Measurements from ENCODE around the gene ASCL5. TPM values are rescaled to one million over a fixed set of nuclear protein-coding genes. Genes with fewer than 3 reads are reported as not detected.
A peak's percentile ranks its signal among the peaks of the same experiment; 100 is the strongest.

ASCL5 gene
- total RNA-seq, 1 donor from 2014 or later, result not detected

GRCh38 chr1:201095581-201095980 lies 31.4 kb downstream of the ASCL5 start:
- no peak overlapping the region for H3K27ac Mint-ChIP-seq (ENCODE audit: unreplicated experiment)
- TF ChIP-seq, protein P1, sequence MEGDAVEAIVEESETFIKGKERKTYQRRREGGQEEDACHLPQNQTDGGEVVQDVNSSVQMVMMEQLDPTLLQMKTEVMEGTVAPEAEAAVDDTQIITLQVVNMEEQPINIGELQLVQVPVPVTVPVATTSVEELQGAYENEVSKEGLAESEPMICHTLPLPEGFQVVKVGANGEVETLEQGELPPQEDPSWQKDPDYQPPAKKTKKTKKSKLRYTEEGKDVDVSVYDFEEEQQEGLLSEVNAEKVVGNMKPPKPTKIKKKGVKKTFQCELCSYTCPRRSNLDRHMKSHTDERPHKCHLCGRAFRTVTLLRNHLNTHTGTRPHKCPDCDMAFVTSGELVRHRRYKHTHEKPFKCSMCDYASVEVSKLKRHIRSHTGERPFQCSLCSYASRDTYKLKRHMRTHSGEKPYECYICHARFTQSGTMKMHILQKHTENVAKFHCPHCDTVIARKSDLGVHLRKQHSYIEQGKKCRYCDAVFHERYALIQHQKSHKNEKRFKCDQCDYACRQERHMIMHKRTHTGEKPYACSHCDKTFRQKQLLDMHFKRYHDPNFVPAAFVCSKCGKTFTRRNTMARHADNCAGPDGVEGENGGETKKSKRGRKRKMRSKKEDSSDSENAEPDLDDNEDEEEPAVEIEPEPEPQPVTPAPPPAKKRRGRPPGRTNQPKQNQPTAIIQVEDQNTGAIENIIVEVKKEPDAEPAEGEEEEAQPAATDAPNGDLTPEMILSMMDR (conservative IDR thresholded peaks at IDR 0.05), result no peak
- no peak overlapping the region for H3K4me3 Mint-ChIP-seq
- H3K36me3 Mint-ChIP-seq (ENCODE audit: low read depth), result no peaks in the 10 kb centered on the region
- H3K9me3 Mint-ChIP-seq, result no peaks in the 10 kb centered on the region
- DNase-seq (ENCODE audit: low read depth, low spot score), result no peak
- H3K4me1 Mint-ChIP-seq, result peaks cover 20% of the 10 kb centered on the region
- no peaks in the 10 kb centered on the region for H3K27me3 Mint-ChIP-seq (ENCODE audit: low read depth)

GRCh38 chr1:201094832-201095231 lies 32.2 kb downstream of the ASCL5 start:
- no peaks in the 10 kb centered on the region for H3K27me3 Mint-ChIP-seq (ENCODE audit: low read depth)
- no peak for DNase-seq (ENCODE audit: low read depth, low spot score)
- H3K4me1 Mint-ChIP-seq, result peaks cover 21% of the 10 kb centered on the region

GRCh38 chr1:201093962-201094361 lies 33.0 kb downstream of the ASCL5 start:
- no peak for DNase-seq (ENCODE audit: low read depth, low spot score)
- H3K27me3 Mint-ChIP-seq (ENCODE audit: low read depth), result no peaks in the 10 kb centered on the region
- peak overlapping the region; percentile 72 for H3K27ac Mint-ChIP-seq (ENCODE audit: unreplicated experiment)
- no peak overlapping the region for H3K4me3 Mint-ChIP-seq
- H3K36me3 Mint-ChIP-seq (ENCODE audit: low read depth), result no peaks in the 10 kb centered on the region
- H3K9me3 Mint-ChIP-seq, result no peaks in the 10 kb centered on the region
- H3K4me1 Mint-ChIP-seq, result peaks cover 23% of the 10 kb centered on the region
- TF ChIP-seq, protein P1 (conservative IDR thresholded peaks at IDR 0.05), result no peak

More at GRCh38 chr1:201094832-201095231, 32.2 kb downstream of the ASCL5 start:
- no peaks in the 10 kb centered on the region for H3K9me3 Mint-ChIP-seq
- H3K4me3 Mint-ChIP-seq, result no peak overlapping the region
- no peaks in the 10 kb centered on the region for H3K36me3 Mint-ChIP-seq (ENCODE audit: low read depth)
- TF ChIP-seq, protein P1 (conservative IDR thresholded peaks at IDR 0.05), result no peak
- H3K27ac Mint-ChIP-seq (ENCODE audit: unreplicated experiment), result no peak overlapping the region

DNA sequence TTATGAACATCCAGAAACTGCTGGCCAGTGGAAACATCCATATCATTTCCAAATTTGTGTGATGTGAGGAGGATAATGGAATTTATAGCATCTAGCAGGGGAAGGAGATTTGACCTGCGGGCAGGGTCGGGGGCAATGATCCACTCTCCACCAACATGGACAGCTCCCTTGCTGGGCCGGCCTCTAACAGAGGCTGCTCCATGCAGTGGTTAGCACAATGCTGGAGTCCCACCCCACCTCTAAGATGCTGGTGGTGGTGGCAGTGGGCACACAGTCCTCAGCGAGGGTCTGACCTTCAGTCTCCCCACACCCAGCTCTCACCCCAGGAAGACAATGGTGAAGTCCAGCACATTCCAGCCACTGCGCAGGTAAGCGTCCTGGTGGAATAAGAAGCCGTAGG lies 33.4 kb downstream of the ASCL5 start:
- H3K36me3 Mint-ChIP-seq (ENCODE audit: low read depth), result no peaks in the 10 kb centered on the region
- H3K27me3 Mint-ChIP-seq (ENCODE audit: low read depth), result no peaks in the 10 kb centered on the region
- no peak overlapping the region for H3K4me3 Mint-ChIP-seq
- TF ChIP-seq, protein P1 (conservative IDR thresholded peaks at IDR 0.05), result no peak
- H3K9me3 Mint-ChIP-seq, result no peaks in the 10 kb centered on the region
- no peak overlapping the region for H3K27ac Mint-ChIP-seq (ENCODE audit: unreplicated experiment)
- DNase-seq (ENCODE audit: low read depth, low spot score), result no peak
- H3K4me1 Mint-ChIP-seq, result peaks cover 23% of the 10 kb centered on the region

DNA sequence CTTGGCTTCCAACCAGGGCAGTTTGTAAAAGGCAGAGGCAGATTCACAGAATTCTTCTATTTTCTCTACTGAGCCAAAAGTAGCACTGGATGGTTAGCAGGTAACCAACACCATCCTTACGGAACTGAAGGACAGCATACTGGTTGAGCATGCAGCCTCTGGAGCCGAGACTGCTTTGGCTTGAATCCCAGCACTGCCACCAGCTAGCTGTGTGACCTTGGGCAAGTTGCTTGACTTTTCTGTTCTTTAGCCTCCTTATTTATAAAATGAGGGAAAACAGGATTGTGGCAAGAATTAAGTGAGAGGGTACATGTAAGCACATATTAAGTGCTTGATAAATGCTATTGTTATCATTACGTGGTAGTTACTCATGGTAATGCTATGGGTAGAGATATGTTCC lies 34.2 kb downstream of the ASCL5 start:
- H3K27ac Mint-ChIP-seq (ENCODE audit: unreplicated experiment), result no peak overlapping the region
- DNase-seq (ENCODE audit: low read depth, low spot score), result no peak
- no peaks in the 10 kb centered on the region for H3K36me3 Mint-ChIP-seq (ENCODE audit: low read depth)
- no peaks in the 10 kb centered on the region for H3K9me3 Mint-ChIP-seq
- H3K27me3 Mint-ChIP-seq (ENCODE audit: low read depth), result no peaks in the 10 kb centered on the region
- H3K4me1 Mint-ChIP-seq, result peaks cover 18% of the 10 kb centered on the region
- H3K4me3 Mint-ChIP-seq, result no peak overlapping the region
- TF ChIP-seq, protein P1 (conservative IDR thresholded peaks at IDR 0.05), result no peak

DNA sequence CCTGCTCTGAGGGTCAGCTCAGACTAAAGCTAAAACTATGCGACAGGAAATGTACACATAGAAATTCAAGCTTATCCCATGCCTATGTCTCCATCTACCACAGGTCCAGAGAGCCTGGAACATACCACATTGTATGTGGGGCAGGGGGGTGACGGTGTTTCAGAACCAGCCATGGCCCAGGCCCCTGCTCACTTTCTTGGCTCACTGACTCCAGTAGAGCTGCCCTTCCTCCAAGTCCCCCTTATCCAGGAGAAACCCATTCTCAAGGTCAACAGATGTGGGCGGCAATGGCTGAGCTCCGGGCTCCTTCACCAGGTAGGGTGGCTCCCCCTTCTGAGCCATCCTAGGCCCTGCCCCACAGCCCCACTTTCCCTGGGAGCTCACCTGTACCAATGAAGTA lies 35.7 kb downstream of the ASCL5 start:
- Mint-ChIP-seq H3K4me1 (peaks cover 9% of the 10 kb centered on the region), H3K36me3 (ENCODE audit: low read depth) (no peaks in the 10 kb centered on the region)
- no peak for DNase-seq (ENCODE audit: low read depth, low spot score)

More for the DNA sequence above, 35.7 kb downstream of the ASCL5 start:
- no peak overlapping the region for H3K4me3 Mint-ChIP-seq
- H3K27ac Mint-ChIP-seq (ENCODE audit: unreplicated experiment), result no peak overlapping the region
- H3K9me3 Mint-ChIP-seq, result no peaks in the 10 kb centered on the region
- H3K27me3 Mint-ChIP-seq (ENCODE audit: low read depth), result no peaks in the 10 kb centered on the region
- TF ChIP-seq, protein P1 (conservative IDR thresholded peaks at IDR 0.05), result no peak
